ENCODE measurements around the gene PACS1.
"Not testable (repeated sequence)": the region's sequence is repeated elsewhere in the genome, so short reads cannot be mapped to it uniquely, and the experiment has no call there.

The PACS1 gene

GRCh38 chr11:66226101-66226500 is 156.0 kb downstream of the PACS1 start:
- DNase-seq (ENCODE audit: low read depth): no peak

- DNase-seq (ENCODE audit: low read depth): no peak
These were observed 157.6 kb downstream of the PACS1 start for GRCh38 chr11:66227700-66228099.

GRCh38 chr11:66228521-66228920 is 158.4 kb downstream of the PACS1 start:
- DNase-seq (ENCODE audit: low read depth): no peak

GRCh38 chr11:66230156-66230555 is 160.1 kb downstream of the PACS1 start:
- no peak for DNase-seq (ENCODE audit: low read depth)

GRCh38 chr11:66230978-66231377 is 160.9 kb downstream of the PACS1 start:
- DNase-seq (ENCODE audit: low read depth): no peak

- DNase-seq (ENCODE audit: low read depth): no peak
These were observed 161.5 kb downstream of the PACS1 start for GRCh38 chr11:66231561-66231960.

- no peak for DNase-seq (ENCODE audit: low read depth)
These were observed 162.7 kb downstream of the PACS1 start for GRCh38 chr11:66232769-66233168.

GRCh38 chr11:66233301-66233700 is 163.2 kb downstream of the PACS1 start:
- DNase-seq (ENCODE audit: low read depth): no peak

- no peak for DNase-seq (ENCODE audit: low read depth)
These were observed 165.1 kb downstream of the PACS1 start for GRCh38 chr11:66235141-66235540.

GRCh38 chr11:66237867-66238266 is 167.8 kb downstream of the PACS1 start:
- no peak for DNase-seq (ENCODE audit: low read depth)

GRCh38 chr11:66238786-66239413 is 168.8 kb downstream of the PACS1 start:
- no peak for DNase-seq (ENCODE audit: low read depth)

- DNase-seq (ENCODE audit: low read depth): no peak
These were observed 169.4 kb downstream of the PACS1 start for GRCh38 chr11:66239511-66239910.

GRCh38 chr11:66239998-66240780 is 170.1 kb downstream of the PACS1 start:
- DNase-seq (ENCODE audit: low read depth): no peak

GRCh38 chr11:66240781-66241136 is 170.7 kb downstream of the PACS1 start:
- no peak for DNase-seq (ENCODE audit: low read depth)

GRCh38 chr11:66242095-66242765 is 172.2 kb downstream of the PACS1 start:
- no peak for DNase-seq (ENCODE audit: low read depth)

- DNase-seq (ENCODE audit: low read depth): no peak
These were observed 173.9 kb downstream of the PACS1 start for GRCh38 chr11:66243782-66244535.

GRCh38 chr11:66247295-66247694 is 177.2 kb downstream of the PACS1 start:
- DNase-seq (ENCODE audit: low read depth): no peak

GRCh38 chr11:66247801-66248200 is 177.7 kb downstream of the PACS1 start:
- no peak for DNase-seq (ENCODE audit: low read depth)

GRCh38 chr11:66248903-66249302 is 178.8 kb downstream of the PACS1 start:
- no peak for DNase-seq (ENCODE audit: low read depth)

- DNase-seq (ENCODE audit: low read depth): no peak
These were observed 181.7 kb downstream of the PACS1 start for GRCh38 chr11:66251809-66252208.

- not testable (repeated sequence) for DNase-seq (ENCODE audit: low read depth)
These were observed 183.0 kb downstream of the PACS1 start for GRCh38 chr11:66253081-66253480.

- no peak for DNase-seq (ENCODE audit: low read depth)
These were observed 188.4 kb downstream of the PACS1 start for GRCh38 chr11:66258473-66258893.

Measured in activated T-cell treated with anti-CD3 and anti-CD28 coated beads for 1 hour (primary cell).